Endothelial cell of umbilical vein (primary cell): ENCODE results near the gene HDAC1. TPM values are rescaled to one million over a fixed set of nuclear protein-coding genes. Genes with fewer than 3 reads are reported as not detected.

ENCODE experiments used
- BruUV-seq: library from RNA; stranded (reverse); fragments of 400-500 nt; replicated peaks from 2 replicates; lab custom pipeline; 2021; lab: Mats Ljungman, UMichigan
- CTCF ChIA-PET: fragments of 300-600, 350-600 bp; sonication (Branson Sonifier 250); formaldehyde crosslinking; loops from one replicate; lab custom pipeline; 2021; ENCODE audit warnings: antibody characterized with exemption, inconsistent platforms; lab: Charles Lee
- POLR2A ChIA-PET: fragments of 300-600, 350-600 bp; sonication (Branson Sonifier 250); formaldehyde crosslinking; loops from one replicate; lab custom pipeline; 2021; ENCODE audit warnings: antibody characterized with exemption, inconsistent platforms; lab: Charles Lee
- DNase-seq: peaks from one replicate; pipeline ENCODE4 v3.0.0-alpha.2; 2011; ENCODE audit warnings: low read depth, low spot score
- FAIRE-seq: peaks from 2 replicates; lab custom pipeline; 2011; peaks lifted over from hg19 to GRCh38; lab: Jason Lieb, UNC
- H2AFZ ChIP-seq: 2 replicates; pipeline ENCODE4 v1.6.0; 2012; ENCODE audit warnings: low read depth, low read length, control low read depth, inconsistent platforms
- H3K27ac ChIP-seq: 2 replicates; pipeline ENCODE4 v1.5.1; 2011; ENCODE audit warnings: low read depth, mild to moderate bottlenecking, control low read depth, low read length, moderate library complexity; ENCODE audit not compliant: insufficient read depth
- H3K27me3 ChIP-seq, 2 experiments: 2 replicates each; pipeline versions ENCODE4 v1.6.0 to v1.6.1; 2011; ENCODE audit warnings: low read length in 2 of 2, mixed read lengths in 1 of 2; ENCODE audit not compliant: control insufficient read depth in 2 of 2, insufficient read depth in 2 of 2
- H3K36me3 ChIP-seq, 2 experiments: 2 replicates in 1 of 2; 3 replicates in 1 of 2; pipeline ENCODE4 v1.5.1; 2011; ENCODE audit warnings: low read length in 2 of 2, mild to moderate bottlenecking in 1 of 2, moderate library complexity in 1 of 2; ENCODE audit not compliant: control insufficient read depth in 2 of 2, insufficient read depth in 2 of 2; ENCODE audit errors: extremely low read depth in 1 of 2
- H3K4me1 ChIP-seq: 3 replicates; pipeline ENCODE4 v1.5.1; 2011; ENCODE audit warnings: mild to moderate bottlenecking, low read length; ENCODE audit not compliant: control insufficient read depth, insufficient read depth; ENCODE audit errors: extremely low read depth
- H3K4me2 ChIP-seq: 2 replicates; pipeline ENCODE4 v1.6.1; 2011; ENCODE audit warnings: low read length, control low read depth, mixed read lengths; ENCODE audit not compliant: insufficient read depth
- H3K4me3 ChIP-seq, 3 experiments: fragments of 200-600 bp in 1 of 3; sonication (generic), shearing (Covaris generic) in 1 of 3; replicated peaks in 1 of 3; 2 replicates each; pipeline ENCODE4 v1.5.1; 2011 to 2016; ENCODE audit warnings: control low read depth in 3 of 3, low read length in 3 of 3, mild to moderate bottlenecking in 2 of 3, inconsistent platforms in 1 of 3, low read depth in 1 of 3, moderate library complexity in 1 of 3; ENCODE audit not compliant: insufficient read depth in 1 of 3
- H3K79me2 ChIP-seq: 2 replicates; pipeline ENCODE4 v1.6.0; 2012; ENCODE audit warnings: low read length, inconsistent platforms; ENCODE audit not compliant: control insufficient read depth, insufficient read depth
- H3K9ac ChIP-seq: replicated peaks from 2 replicates; pipeline ENCODE3; 2011; ENCODE audit warnings: low read length, control low read depth; ENCODE audit not compliant: insufficient read depth; ENCODE audit errors: extremely low read depth
- H3K9me1 ChIP-seq: replicated peaks from 3 replicates; pipeline ENCODE4 v1.6.0; 2011; ENCODE audit warnings: mild to moderate bottlenecking, low read length; ENCODE audit not compliant: control insufficient read depth, insufficient read depth; ENCODE audit errors: extremely low read depth
- H3K9me3 ChIP-seq: replicated peaks from 2 replicates; pipeline ENCODE4 v1.5.1; 2012; ENCODE audit warnings: low read length, inconsistent platforms; ENCODE audit not compliant: control insufficient read depth, insufficient read depth
- H4K20me1 ChIP-seq: replicated peaks from 2 replicates; pipeline ENCODE3; 2011; ENCODE audit warnings: mild to moderate bottlenecking, low read length; ENCODE audit not compliant: control insufficient read depth, insufficient read depth; ENCODE audit errors: extremely low read depth
- EZH2 ChIP-seq: IDR thresholded peaks from 2 replicates; pipeline ENCODE4 v1.6.1; 2012; ENCODE audit warnings: borderline replicate concordance, low read depth, mild to moderate bottlenecking, moderate library complexity, low read length, inconsistent platforms; ENCODE audit not compliant: severe bottlenecking
- FOS ChIP-seq: IDR thresholded peaks from 2 replicates; pipeline ENCODE4 v1.6.1; 2011; ENCODE audit warnings: mild to moderate bottlenecking, low read length, moderate library complexity, borderline replicate concordance; ENCODE audit not compliant: insufficient read depth
- GATA2 ChIP-seq: IDR thresholded peaks from 2 replicates; pipeline ENCODE4 v1.7.0; 2011; ENCODE audit warnings: low read depth, mild to moderate bottlenecking, moderate library complexity, mixed read lengths, low read length; ENCODE audit not compliant: insufficient read length, insufficient read depth
- JUN ChIP-seq: IDR thresholded peaks from 2 replicates; pipeline ENCODE4 v1.6.1; 2011; ENCODE audit warnings: borderline replicate concordance, low read depth; ENCODE audit not compliant: insufficient read length, insufficient read depth
- MYC ChIP-seq: IDR thresholded peaks from one replicate; pipeline ENCODE4 v1.6.1; 2011; ENCODE audit warnings: mild to moderate bottlenecking, low read depth, low read length
- POLR2A ChIP-seq: IDR thresholded peaks from 2 replicates; pipeline ENCODE4 v1.6.1; 2012; ENCODE audit warnings: low read depth, mild to moderate bottlenecking, control low read depth, low read length
- POLR2AphosphoS5 ChIP-seq: IDR thresholded peaks from 2 replicates; pipeline ENCODE4 v1.6.1; 2012; ENCODE audit warnings: low read depth, mild to moderate bottlenecking, control low read depth, low read length, moderate library complexity; ENCODE audit not compliant: insufficient read depth
- dilution Hi-C: fragments of 300-500 bp; cut with MboI; formaldehyde crosslinking; loops from one replicate; pipeline ENCODE4 v1.15.0; 2019; ENCODE audit warnings: low sequenced_read_pairs; ENCODE audit not compliant: extremely low pct_ligation_motif_present
- intact Hi-C: fragments of 100-400 bp; cut with micrococcal nuclease; formaldehyde crosslinking; loops from one replicate; pipeline ENCODE4 v1.10.0; 2022
- polyA plus RNA-seq, 4 experiments: library from polyadenylated mRNA; depleted of rRNA in 3 of 4; stranded (reverse) in 3 of 4; unstranded in 1 of 4; fragments of >200 nt; gene quantifications; 2 replicates each; pipeline versions ENCODE4 v1.2.1 to v1.2.3, GENCODE V29; 2011 to 2012; ENCODE audit warnings: missing spikeins in 1 of 4
- total RNA-seq: library from RNA; stranded (reverse); gene quantifications from 2 replicates; pipeline ENCODE4 v1.2.3, GENCODE V29; 2021
- TF ChIP-seq, protein P1 (sequence below), 2 donors: IDR thresholded peaks; 1 replicate in 1 of 2; 2 replicates in 1 of 2; pipeline ENCODE4 v1.5.1; 2011; ENCODE audit warnings: low read length in 2 of 2, mild to moderate bottlenecking in 2 of 2, moderate library complexity in 2 of 2, control low read depth in 1 of 2, inconsistent platforms in 1 of 2, low read depth in 1 of 2; ENCODE audit not compliant: insufficient read depth in 1 of 2; ENCODE audit errors: extremely low read depth in 1 of 2
- TF ChIP-seq, protein P2 (sequence below): IDR thresholded peaks from 2 replicates; pipeline ENCODE4 v1.6.1; 2011; ENCODE audit not compliant: insufficient read depth, insufficient read length

The HDAC1 gene
- total and polyA plus RNA-seq, 2 donors (not counting 3 experiments of a cell fraction or from before 2014, with no cell fraction given): 138 to 141 TPM

DNA sequence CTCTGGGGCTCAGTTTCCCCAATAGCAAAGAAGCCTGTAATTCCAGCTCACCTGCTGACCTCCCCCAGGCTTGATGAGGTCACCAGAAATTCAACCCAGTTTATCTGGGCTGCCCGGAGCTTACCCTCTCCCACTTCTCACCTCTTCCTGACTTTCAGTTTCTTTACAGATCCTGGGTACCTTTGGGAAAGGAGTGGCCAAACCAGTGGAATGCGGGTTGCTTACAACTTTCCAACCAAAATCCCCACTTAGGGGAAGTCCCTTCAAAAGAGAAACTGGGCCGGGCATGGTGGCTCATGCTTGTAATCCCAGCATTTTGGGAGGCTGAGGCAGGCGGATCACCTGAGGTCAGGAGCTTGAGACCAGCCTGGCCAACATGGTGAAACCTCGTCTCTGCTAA, 50.1 kb downstream of the HDAC1 start:
- POLR2A ChIA-PET: interaction anchor here (0.8 to 1.0 kb wide), 2 partner anchors 9 to 101 kb away, joined by 3 read pairs; no protein-coding TSS in a partner anchor
- no peak overlapping the region for H3K4me3 ChIP-seq

More for the DNA sequence above, 50.1 kb downstream of the HDAC1 start:
- no peaks in the 10 kb centered on the region for H3K9me1 ChIP-seq
- H3K36me3 ChIP-seq: no peaks in the 10 kb centered on the region
- CTCF ChIA-PET: interaction anchor here (1.4 kb wide), 1 partner anchor 20 kb away, joined by 3 read pairs; the partner anchor contains the start of genes FAM229A and TSSK3
- H3K4me1 ChIP-seq: peaks cover 3% of the 10 kb centered on the region
- no peaks in the 10 kb centered on the region for H3K79me2 ChIP-seq
- TF ChIP-seq, protein P1, sequence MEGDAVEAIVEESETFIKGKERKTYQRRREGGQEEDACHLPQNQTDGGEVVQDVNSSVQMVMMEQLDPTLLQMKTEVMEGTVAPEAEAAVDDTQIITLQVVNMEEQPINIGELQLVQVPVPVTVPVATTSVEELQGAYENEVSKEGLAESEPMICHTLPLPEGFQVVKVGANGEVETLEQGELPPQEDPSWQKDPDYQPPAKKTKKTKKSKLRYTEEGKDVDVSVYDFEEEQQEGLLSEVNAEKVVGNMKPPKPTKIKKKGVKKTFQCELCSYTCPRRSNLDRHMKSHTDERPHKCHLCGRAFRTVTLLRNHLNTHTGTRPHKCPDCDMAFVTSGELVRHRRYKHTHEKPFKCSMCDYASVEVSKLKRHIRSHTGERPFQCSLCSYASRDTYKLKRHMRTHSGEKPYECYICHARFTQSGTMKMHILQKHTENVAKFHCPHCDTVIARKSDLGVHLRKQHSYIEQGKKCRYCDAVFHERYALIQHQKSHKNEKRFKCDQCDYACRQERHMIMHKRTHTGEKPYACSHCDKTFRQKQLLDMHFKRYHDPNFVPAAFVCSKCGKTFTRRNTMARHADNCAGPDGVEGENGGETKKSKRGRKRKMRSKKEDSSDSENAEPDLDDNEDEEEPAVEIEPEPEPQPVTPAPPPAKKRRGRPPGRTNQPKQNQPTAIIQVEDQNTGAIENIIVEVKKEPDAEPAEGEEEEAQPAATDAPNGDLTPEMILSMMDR (IDR thresholded peaks at IDR 0.05; ENCODE audit: extremely low read depth in 1 of 2, insufficient read depth in 1 of 2, low read depth in 1 of 2, low read length in 2 of 2): no peak
- TF ChIP-seq GATA2: no peak
- TF ChIP-seq MYC: no peak
- no peak for TF ChIP-seq POLR2AphosphoS5
- TF ChIP-seq, protein P2, sequence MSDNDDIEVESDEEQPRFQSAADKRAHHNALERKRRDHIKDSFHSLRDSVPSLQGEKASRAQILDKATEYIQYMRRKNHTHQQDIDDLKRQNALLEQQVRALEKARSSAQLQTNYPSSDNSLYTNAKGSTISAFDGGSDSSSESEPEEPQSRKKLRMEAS: no peak
- TF ChIP-seq EZH2: no peak
- no peak for TF ChIP-seq FOS
- no peak for TF ChIP-seq JUN
- no peak for TF ChIP-seq POLR2A
- no TSS peak for BruUV-seq
- FAIRE-seq (no peak), DNase-seq (no peak)
- no peaks in the 10 kb centered on the region for H3K9me3 ChIP-seq
- intact Hi-C loops: no loop called here
- no peaks in the 10 kb centered on the region for H4K20me1 ChIP-seq
- H3K27me3 ChIP-seq: no peaks in the 10 kb centered on the region
- dilution Hi-C loops: no loop called here
- no peak overlapping the region for H2AFZ ChIP-seq
- H3K27ac ChIP-seq: no peak overlapping the region
- no peak overlapping the region for H3K9ac ChIP-seq
- H3K4me2 ChIP-seq: no peak overlapping the region
